HG03066 (cell line): ENCODE measurements around the gene PGAP3.
"Not testable (repeated sequence)": the region's sequence is repeated elsewhere in the genome, so short reads cannot be mapped to it uniquely, and the experiment has no call there.

Experiments
- ATAC-seq: cut with Tn5 transposase; IDR thresholded peaks from one replicate; pipeline ENCODE4 v1.9.1; 2021; ENCODE audit warnings: low read depth; ENCODE audit not compliant: unreplicated experiment

The PGAP3 gene

GRCh38 chr17:39716073-39716818, 28.4 kb upstream of the PGAP3 start:
- no peak for ATAC-seq

GRCh38 chr17:39715375-39716072, 27.7 kb upstream of the PGAP3 start:
- ATAC-seq, result no peak

- ATAC-seq, result no peak
These were observed 26.4 kb upstream of the PGAP3 start for GRCh38 chr17:39714234-39714633.

- ATAC-seq, result no peak
These were observed 24.0 kb upstream of the PGAP3 start for GRCh38 chr17:39711851-39712250.

GRCh38 chr17:39711071-39711470, 23.2 kb upstream of the PGAP3 start:
- ATAC-seq, result not testable (repeated sequence)

- ATAC-seq, result no peak
These were observed 22.4 kb upstream of the PGAP3 start for GRCh38 chr17:39709998-39710964.

GRCh38 chr17:39709319-39709997, 21.6 kb upstream of the PGAP3 start:
- no peak for ATAC-seq

- ATAC-seq, result no peak
These were observed 19.1 kb upstream of the PGAP3 start for GRCh38 chr17:39706921-39707337.

GRCh38 chr17:39706383-39706782, 18.5 kb upstream of the PGAP3 start:
- no peak for ATAC-seq

GRCh38 chr17:39705786-39706348, 18.0 kb upstream of the PGAP3 start:
- no peak for ATAC-seq

- ATAC-seq, result no peak
These were observed 17.1 kb upstream of the PGAP3 start for GRCh38 chr17:39704821-39705551.

- no peak for ATAC-seq
These were observed 16.1 kb upstream of the PGAP3 start for GRCh38 chr17:39703913-39704312.

- ATAC-seq, result no peak
These were observed 15.3 kb upstream of the PGAP3 start for GRCh38 chr17:39702901-39703893.

- no peak for ATAC-seq
These were observed 14.0 kb upstream of the PGAP3 start for GRCh38 chr17:39701784-39702422.

- no peak for ATAC-seq
These were observed 13.3 kb upstream of the PGAP3 start for GRCh38 chr17:39701012-39701783.

- no peak for ATAC-seq
These were observed 12.5 kb upstream of the PGAP3 start for GRCh38 chr17:39700148-39700987.
